A673 (cell line): ENCODE results near the gene CMIP. TPM values are rescaled to one million over a fixed set of nuclear protein-coding genes. Genes with fewer than 3 reads are reported as not detected.

Experiments
- BruUV-seq: library from RNA; stranded (reverse); fragments of 400-500 nt; replicated peaks from 2 replicates; lab custom pipeline; 2021; lab: Mats Ljungman, UMichigan
- CTCF ChIA-PET: fragments of 300-600 bp; sonication (Branson Sonifier 250); formaldehyde crosslinking; loops from one replicate; lab custom pipeline; 2022; ENCODE audit warnings: antibody characterized with exemption; lab: Charles Lee
- POLR2A ChIA-PET: fragments of 300-600 bp; sonication (Branson Sonifier 250); formaldehyde crosslinking; loops from one replicate; lab custom pipeline; 2022; ENCODE audit warnings: antibody characterized with exemption; ENCODE audit not compliant: low non-redundant PET; lab: Charles Lee
- DNase-seq: peaks from one replicate; pipeline ENCODE4 v3.0.0-alpha.2; 2015; ENCODE audit warnings: low spot score
- H3K27ac ChIP-seq: fragments of 200-600 bp; sonication (generic); 2 replicates; pipeline ENCODE4 v1.5.1; 2016; ENCODE audit warnings: mixed run types, low read depth, mild to moderate bottlenecking, mixed read lengths, antibody characterized with exemption, low read length; ENCODE audit not compliant: poor library complexity, severe bottlenecking
- H3K27me3 ChIP-seq: fragments of 200-600 bp; sonication (generic); replicated peaks from 2 replicates; pipeline ENCODE4 v1.6.1; 2017; ENCODE audit warnings: mixed run types, low read depth, mild to moderate bottlenecking, mixed read lengths, antibody characterized with exemption, low read length; ENCODE audit not compliant: insufficient read depth, poor library complexity
- H3K36me3 ChIP-seq: fragments of 200-600 bp; sonication (generic); 2 replicates; pipeline ENCODE4 v1.6.1; 2016; ENCODE audit warnings: mixed run types, mild to moderate bottlenecking, mixed read lengths, antibody characterized with exemption, low read length; ENCODE audit not compliant: insufficient read depth, poor library complexity, severe bottlenecking
- H3K4me1 ChIP-seq: fragments of 200-600 bp; sonication (generic); 2 replicates; pipeline ENCODE4 v1.6.1; 2017; ENCODE audit warnings: mixed run types, mild to moderate bottlenecking, mixed read lengths, antibody characterized with exemption, low read length; ENCODE audit not compliant: insufficient read depth, poor library complexity, severe bottlenecking
- H3K4me3 ChIP-seq: fragments of 200-600 bp; sonication (generic); 2 replicates; pipeline ENCODE4 v1.5.1; 2016; ENCODE audit warnings: low read depth, mixed run types, mild to moderate bottlenecking, mixed read lengths, low read length; ENCODE audit not compliant: poor library complexity, severe bottlenecking
- H3K9me3 ChIP-seq: fragments of 200-600 bp; sonication (generic); 2 replicates; pipeline ENCODE4 v1.6.1; 2016; ENCODE audit warnings: mixed run types, low read depth, mild to moderate bottlenecking, mixed read lengths, antibody characterized with exemption, low read length; ENCODE audit not compliant: poor library complexity, severe bottlenecking
- EZH2 ChIP-seq: fragments of 200-600 bp; sonication (generic); IDR thresholded peaks from 2 replicates; pipeline ENCODE4 v1.6.1; 2017; ENCODE audit warnings: borderline replicate concordance, low read depth, mild to moderate bottlenecking, mixed read lengths, antibody characterized with exemption, low read length; ENCODE audit not compliant: poor library complexity, severe bottlenecking
- intact Hi-C: fragments of 100-400 bp; cut with micrococcal nuclease; formaldehyde crosslinking; loops from one replicate; pipeline ENCODE4 v1.10.0; 2022; ENCODE audit not compliant: unreplicated experiment
- total RNA-seq: library from RNA; stranded (reverse); gene quantifications from 2 replicates; pipeline ENCODE4 v1.2.3, GENCODE V29; 2021
- TF ChIP-seq, protein P1 (sequence below): fragments of 300-800, 200-600 bp; sonication (generic); conservative IDR thresholded peaks from 2 replicates; pipeline ENCODE4 v1.5.1; 2017; ENCODE audit warnings: low read depth, mild to moderate bottlenecking, antibody characterized with exemption, low read length, moderate library complexity, mixed read lengths

CMIP gene
- total RNA-seq, 1 experiment from 2014 or later = 25.5 TPM

DNA sequence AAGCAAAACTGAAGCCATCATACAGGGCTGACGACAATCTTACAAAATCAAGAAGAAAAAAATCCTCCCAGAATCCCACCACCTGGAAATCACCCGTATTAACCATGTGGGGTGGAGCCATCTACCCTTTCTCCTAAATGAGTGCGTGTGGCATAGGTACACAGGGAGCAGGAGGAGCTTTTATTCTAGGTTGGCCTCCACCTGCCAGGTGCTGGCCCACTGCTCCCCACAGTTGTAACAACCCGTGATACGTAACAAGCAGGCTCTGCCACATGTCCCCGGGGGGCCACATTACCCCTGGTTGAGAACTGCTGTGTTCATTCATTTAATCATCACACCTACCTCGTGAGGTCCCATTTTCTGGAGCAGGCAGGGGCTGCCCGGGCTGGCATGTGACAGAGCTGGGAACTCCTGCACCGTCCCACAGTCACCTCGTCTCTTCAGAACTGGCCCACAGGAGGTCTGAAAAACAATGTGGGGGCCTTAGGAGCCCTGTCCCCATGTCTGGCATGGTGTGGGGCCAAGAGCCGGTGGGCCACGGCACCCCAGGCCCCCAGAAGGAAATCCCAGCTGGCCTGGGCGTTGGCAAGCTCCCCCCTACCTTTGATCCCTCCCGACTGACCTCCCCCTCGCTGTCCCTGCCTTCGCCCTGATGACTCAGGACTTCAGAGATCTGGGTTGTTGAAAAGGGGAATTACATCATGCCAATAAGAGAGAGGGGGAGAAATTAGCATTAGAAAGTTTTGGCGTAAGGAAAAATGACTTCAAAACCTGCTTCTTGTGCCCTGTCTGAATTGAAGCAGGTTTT lies 12.9 kb downstream of the CMIP start:
- CTCF ChIA-PET = no interaction called here
- no peak for DNase-seq
- Histone ChIP-seq H3K4me3 (no peak overlapping the region), H3K36me3 (no peaks in the 10 kb centered on the region), H3K27me3 (no peaks in the 10 kb centered on the region), H3K27ac (no peak overlapping the region), H3K4me1 (no peaks in the 10 kb centered on the region), H3K9me3 (no peaks in the 10 kb centered on the region)
- POLR2A ChIA-PET = no interaction called here
- intact Hi-C loops = no loop called here
- TF ChIP-seq, protein P1, sequence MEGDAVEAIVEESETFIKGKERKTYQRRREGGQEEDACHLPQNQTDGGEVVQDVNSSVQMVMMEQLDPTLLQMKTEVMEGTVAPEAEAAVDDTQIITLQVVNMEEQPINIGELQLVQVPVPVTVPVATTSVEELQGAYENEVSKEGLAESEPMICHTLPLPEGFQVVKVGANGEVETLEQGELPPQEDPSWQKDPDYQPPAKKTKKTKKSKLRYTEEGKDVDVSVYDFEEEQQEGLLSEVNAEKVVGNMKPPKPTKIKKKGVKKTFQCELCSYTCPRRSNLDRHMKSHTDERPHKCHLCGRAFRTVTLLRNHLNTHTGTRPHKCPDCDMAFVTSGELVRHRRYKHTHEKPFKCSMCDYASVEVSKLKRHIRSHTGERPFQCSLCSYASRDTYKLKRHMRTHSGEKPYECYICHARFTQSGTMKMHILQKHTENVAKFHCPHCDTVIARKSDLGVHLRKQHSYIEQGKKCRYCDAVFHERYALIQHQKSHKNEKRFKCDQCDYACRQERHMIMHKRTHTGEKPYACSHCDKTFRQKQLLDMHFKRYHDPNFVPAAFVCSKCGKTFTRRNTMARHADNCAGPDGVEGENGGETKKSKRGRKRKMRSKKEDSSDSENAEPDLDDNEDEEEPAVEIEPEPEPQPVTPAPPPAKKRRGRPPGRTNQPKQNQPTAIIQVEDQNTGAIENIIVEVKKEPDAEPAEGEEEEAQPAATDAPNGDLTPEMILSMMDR = no peak
- no peak for TF ChIP-seq EZH2
- no TSS peak for BruUV-seq

DNA sequence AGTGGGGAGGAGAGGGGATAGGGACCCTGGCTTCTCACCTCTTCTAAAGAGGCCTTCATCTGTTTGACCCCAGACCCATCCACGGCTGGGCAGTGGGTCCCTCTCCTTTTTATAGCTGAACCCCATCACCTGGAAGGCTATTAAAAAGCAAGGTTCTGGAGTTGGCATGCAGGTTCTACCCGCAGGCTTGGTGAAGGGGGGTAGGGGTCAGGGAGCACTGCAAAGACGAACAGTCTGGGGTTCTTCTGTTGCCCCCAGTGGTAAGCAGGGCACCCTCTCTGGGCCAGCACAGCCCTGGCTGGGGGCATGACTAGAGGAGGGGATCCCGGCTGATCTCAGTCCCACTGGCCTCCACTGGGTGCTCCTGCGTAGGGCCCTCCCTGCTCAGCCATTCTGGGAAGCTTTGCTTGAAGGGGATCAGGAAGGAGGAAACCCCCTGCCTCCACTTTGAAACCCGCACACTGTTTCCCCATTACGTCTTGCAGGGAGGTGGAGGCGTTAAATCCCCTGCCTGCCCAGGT lies 13.6 kb downstream of the CMIP start:
- no peak for TF ChIP-seq EZH2
- TF ChIP-seq, protein P1 = no peak
- H3K27ac ChIP-seq = no peak overlapping the region
- H3K27me3 ChIP-seq = no peaks in the 10 kb centered on the region
- H3K4me1 ChIP-seq = no peaks in the 10 kb centered on the region
- H3K36me3 ChIP-seq = no peaks in the 10 kb centered on the region
- no peaks in the 10 kb centered on the region for H3K9me3 ChIP-seq
- no peak for DNase-seq
- no peak overlapping the region for H3K4me3 ChIP-seq
- CTCF ChIA-PET = no interaction called here
- intact Hi-C loops = no loop called here
- no TSS peak for BruUV-seq
- POLR2A ChIA-PET = no interaction called here

DNA sequence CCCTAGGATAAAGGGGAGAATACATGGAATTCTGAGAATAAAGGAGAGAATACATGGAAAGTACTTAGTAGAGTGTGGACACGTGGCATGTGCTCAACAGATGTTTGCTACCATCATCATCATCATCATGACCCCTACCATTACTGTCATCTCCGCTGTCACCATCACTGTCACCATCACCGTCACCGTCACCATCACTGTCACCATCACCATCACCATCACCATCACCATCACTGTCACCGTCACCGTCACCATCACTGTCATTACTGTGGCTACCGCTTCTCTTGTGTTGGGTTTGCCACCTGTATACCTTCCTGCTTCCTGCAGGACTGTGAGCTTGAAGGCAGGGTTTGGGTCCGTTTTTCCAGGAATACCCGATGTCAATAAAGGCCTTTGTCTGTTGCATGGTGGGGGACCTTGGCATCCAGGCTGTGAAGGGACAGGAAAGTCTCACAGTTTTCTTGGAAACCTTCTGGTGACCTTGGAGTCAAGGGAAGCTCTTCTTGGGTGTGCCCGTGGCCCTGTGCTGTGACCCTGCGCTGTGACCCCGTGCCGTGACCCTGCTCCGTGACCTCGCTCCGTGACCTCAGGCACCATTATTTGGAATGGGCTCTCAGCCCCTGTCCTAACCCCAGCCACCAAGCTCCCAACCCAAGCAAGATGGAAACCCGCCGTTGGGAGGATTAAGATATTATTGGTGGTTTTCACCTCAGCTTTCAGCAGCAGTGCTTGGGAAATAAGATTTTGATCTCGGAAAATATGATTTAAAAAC lies 14.4 kb downstream of the CMIP start:
- CTCF ChIA-PET = no interaction called here
- Histone ChIP-seq H3K4me3 (no peak overlapping the region), H3K4me1 (no peaks in the 10 kb centered on the region), H3K9me3 (no peaks in the 10 kb centered on the region), H3K27me3 (no peaks in the 10 kb centered on the region), H3K27ac (no peak overlapping the region), H3K36me3 (no peaks in the 10 kb centered on the region)
- intact Hi-C loops = no loop called here
- no peak for DNase-seq
- TF ChIP-seq, protein P1 = no peak
- no TSS peak for BruUV-seq
- POLR2A ChIA-PET = no interaction called here
